Measurements from ENCODE around the gene TMEM132D. TPM values are rescaled to one million over a fixed set of nuclear protein-coding genes. Genes with fewer than 3 reads are reported as not detected.

The TMEM132D gene
- total and polyA plus RNA-seq, 5 donors from 2014 or later = not detected

- no peaks in the 10 kb centered on the region for H3K4me1 ChIP-seq (ENCODE audit: control insufficient read depth, insufficient read depth, low read length, poor library complexity, severe bottlenecking)
- no peaks in the 10 kb centered on the region for H3K36me3 ChIP-seq (ENCODE audit: control insufficient read depth, insufficient read depth, low read length)
- H3K27me3 ChIP-seq (ENCODE audit: control insufficient read depth, insufficient read depth, low read length) = no peaks in the 10 kb centered on the region
- Mint-ChIP-seq H3K27ac (no peak overlapping the region), H3K4me3 (no peak overlapping the region), H3K36me3 (no peaks in the 10 kb centered on the region), H3K4me1 (no peaks in the 10 kb centered on the region), H3K27me3 (no peaks in the 10 kb centered on the region), H3K9me3 (peaks cover 0 to 12% (median 7%) of the 10 kb centered on the region in 7 donors)
- no peak overlapping the region for H3K4me3 ChIP-seq (ENCODE audit: low read depth, low read length)
- H3K27ac ChIP-seq (ENCODE audit: insufficient read depth, low read length, poor library complexity, severe bottlenecking) = no peak overlapping the region
- no peak for DNase-seq
- H3K9me3 ChIP-seq (ENCODE audit: control insufficient read depth in 2 of 2, low read length in 2 of 2) = no peaks in the 10 kb centered on the region
- ATAC-seq (ENCODE audit: low read depth in 2 of 2) = no peak
These were observed 332.9 kb downstream of the TMEM132D start for GRCh38 chr12:129570796-129571400.

GRCh38 chr12:129566800-129567199, 337.0 kb downstream of the TMEM132D start:
- no peak overlapping the region for H3K27ac Mint-ChIP-seq
- peaks cover 2 to 19% (median 4%) of the 10 kb centered on the region in 7 donors for H3K9me3 Mint-ChIP-seq
- no peak overlapping the region for H3K27ac ChIP-seq (ENCODE audit: insufficient read depth, low read length, poor library complexity, severe bottlenecking)
- no peaks in the 10 kb centered on the region for H3K4me1 ChIP-seq (ENCODE audit: control insufficient read depth, insufficient read depth, low read length, poor library complexity, severe bottlenecking)
- H3K4me3 Mint-ChIP-seq = no peak overlapping the region
- H3K27me3 ChIP-seq (ENCODE audit: control insufficient read depth, insufficient read depth, low read length) = no peaks in the 10 kb centered on the region
- ATAC-seq (ENCODE audit: low read depth in 2 of 2) (no peak), DNase-seq (no peak)
- H3K4me3 ChIP-seq (ENCODE audit: low read depth, low read length) = no peak overlapping the region
- no peaks in the 10 kb centered on the region for H3K36me3 Mint-ChIP-seq
- H3K36me3 ChIP-seq (ENCODE audit: control insufficient read depth, insufficient read depth, low read length) = no peaks in the 10 kb centered on the region
- H3K4me1 Mint-ChIP-seq = no peaks in the 10 kb centered on the region
- no peaks in the 10 kb centered on the region for H3K27me3 Mint-ChIP-seq
- H3K9me3 ChIP-seq (ENCODE audit: control insufficient read depth in 2 of 2, low read length in 2 of 2) = no peaks in the 10 kb centered on the region

- peaks cover 0 to 11% (median 3%) of the 10 kb centered on the region in 7 donors for H3K9me3 Mint-ChIP-seq
- no peaks in the 10 kb centered on the region for H3K27me3 ChIP-seq (ENCODE audit: control insufficient read depth, insufficient read depth, low read length)
- H3K27me3 Mint-ChIP-seq = no peaks in the 10 kb centered on the region
- no peaks in the 10 kb centered on the region for H3K36me3 Mint-ChIP-seq
- no peaks in the 10 kb centered on the region for H3K9me3 ChIP-seq (ENCODE audit: control insufficient read depth in 2 of 2, low read length in 2 of 2)
- H3K4me1 ChIP-seq (ENCODE audit: control insufficient read depth, insufficient read depth, low read length, poor library complexity, severe bottlenecking) = no peaks in the 10 kb centered on the region
- no peak overlapping the region for H3K27ac ChIP-seq (ENCODE audit: insufficient read depth, low read length, poor library complexity, severe bottlenecking)
- no peak overlapping the region for H3K27ac Mint-ChIP-seq
- ATAC-seq (ENCODE audit: low read depth in 2 of 2) = no peak
- no peak overlapping the region for H3K4me3 Mint-ChIP-seq
- H3K36me3 ChIP-seq (ENCODE audit: control insufficient read depth, insufficient read depth, low read length) = no peaks in the 10 kb centered on the region
- H3K4me1 Mint-ChIP-seq = no peaks in the 10 kb centered on the region
- no peak for DNase-seq
- H3K4me3 ChIP-seq (ENCODE audit: low read depth, low read length) = no peak overlapping the region
These were observed 339.1 kb downstream of the TMEM132D start for GRCh38 chr12:129564768-129565167.

GRCh38 chr12:129563266-129563665, 340.6 kb downstream of the TMEM132D start:
- H3K36me3 Mint-ChIP-seq = no peaks in the 10 kb centered on the region
- no peak overlapping the region for H3K4me3 Mint-ChIP-seq
- H3K36me3 ChIP-seq (ENCODE audit: control insufficient read depth, insufficient read depth, low read length) = no peaks in the 10 kb centered on the region
- H3K27ac Mint-ChIP-seq = no peak overlapping the region
- H3K4me1 Mint-ChIP-seq = no peaks in the 10 kb centered on the region
- no peaks in the 10 kb centered on the region for H3K4me1 ChIP-seq (ENCODE audit: control insufficient read depth, insufficient read depth, low read length, poor library complexity, severe bottlenecking)
- ATAC-seq (ENCODE audit: low read depth in 2 of 2) (no peak), DNase-seq (no peak)
- H3K9me3 Mint-ChIP-seq = peaks cover 0 to 11% (median 3%) of the 10 kb centered on the region in 7 donors
- no peak overlapping the region for H3K4me3 ChIP-seq (ENCODE audit: low read depth, low read length)
- no peaks in the 10 kb centered on the region for H3K9me3 ChIP-seq (ENCODE audit: control insufficient read depth in 2 of 2, low read length in 2 of 2)
- H3K27ac ChIP-seq (ENCODE audit: insufficient read depth, low read length, poor library complexity, severe bottlenecking) = no peak overlapping the region
- H3K27me3 ChIP-seq (ENCODE audit: control insufficient read depth, insufficient read depth, low read length) = no peaks in the 10 kb centered on the region
- no peaks in the 10 kb centered on the region for H3K27me3 Mint-ChIP-seq

- Histone ChIP-seq H3K27me3 (ENCODE audit: control insufficient read depth, insufficient read depth, low read length) (no peaks in the 10 kb centered on the region), H3K36me3 (ENCODE audit: control insufficient read depth, insufficient read depth, low read length) (no peaks in the 10 kb centered on the region), H3K4me3 (ENCODE audit: low read depth, low read length) (no peak overlapping the region), H3K4me1 (ENCODE audit: control insufficient read depth, insufficient read depth, low read length, poor library complexity, severe bottlenecking) (no peaks in the 10 kb centered on the region), H3K27ac (ENCODE audit: insufficient read depth, low read length, poor library complexity, severe bottlenecking) (no peak overlapping the region), H3K9me3 (ENCODE audit: control insufficient read depth in 2 of 2, low read length in 2 of 2) (no peaks in the 10 kb centered on the region)
- Mint-ChIP-seq H3K27ac (no peak overlapping the region), H3K36me3 (no peaks in the 10 kb centered on the region), H3K4me3 (no peak overlapping the region), H3K9me3 (peaks cover 0 to 7% (median 4%) of the 10 kb centered on the region in 7 donors), H3K4me1 (no peaks in the 10 kb centered on the region), H3K27me3 (no peaks in the 10 kb centered on the region)
- ATAC-seq (ENCODE audit: low read depth in 2 of 2) (no peak), DNase-seq (no peak)
These were observed 342.5 kb downstream of the TMEM132D start for GRCh38 chr12:129561304-129561703.

GRCh38 chr12:129559776-129560175, 344.0 kb downstream of the TMEM132D start:
- H3K27me3 Mint-ChIP-seq = no peaks in the 10 kb centered on the region
- no peaks in the 10 kb centered on the region for H3K9me3 ChIP-seq (ENCODE audit: control insufficient read depth in 2 of 2, low read length in 2 of 2)
- H3K4me3 Mint-ChIP-seq = no peak overlapping the region
- no peaks in the 10 kb centered on the region for H3K36me3 Mint-ChIP-seq
- H3K27ac Mint-ChIP-seq = no peak overlapping the region
- DNase-seq (no peak), ATAC-seq (ENCODE audit: low read depth in 2 of 2) (no peak)
- no peak overlapping the region for H3K27ac ChIP-seq (ENCODE audit: insufficient read depth, low read length, poor library complexity, severe bottlenecking)
- H3K9me3 Mint-ChIP-seq = peaks cover 0 to 7% (median 4%) of the 10 kb centered on the region in 7 donors
- H3K4me1 Mint-ChIP-seq = no peaks in the 10 kb centered on the region
- no peaks in the 10 kb centered on the region for H3K36me3 ChIP-seq (ENCODE audit: control insufficient read depth, insufficient read depth, low read length)
- no peaks in the 10 kb centered on the region for H3K27me3 ChIP-seq (ENCODE audit: control insufficient read depth, insufficient read depth, low read length)
- no peaks in the 10 kb centered on the region for H3K4me1 ChIP-seq (ENCODE audit: control insufficient read depth, insufficient read depth, low read length, poor library complexity, severe bottlenecking)
- H3K4me3 ChIP-seq (ENCODE audit: low read depth, low read length) = no peak overlapping the region

- Histone ChIP-seq H3K27ac (ENCODE audit: insufficient read depth, low read length, poor library complexity, severe bottlenecking) (no peak overlapping the region), H3K4me1 (ENCODE audit: control insufficient read depth, insufficient read depth, low read length, poor library complexity, severe bottlenecking) (no peaks in the 10 kb centered on the region), H3K36me3 (ENCODE audit: control insufficient read depth, insufficient read depth, low read length) (no peaks in the 10 kb centered on the region), H3K4me3 (ENCODE audit: low read depth, low read length) (no peak overlapping the region), H3K9me3 (ENCODE audit: control insufficient read depth in 2 of 2, low read length in 2 of 2) (no peaks in the 10 kb centered on the region), H3K27me3 (ENCODE audit: control insufficient read depth, insufficient read depth, low read length) (no peaks in the 10 kb centered on the region)
- Mint-ChIP-seq H3K36me3 (no peaks in the 10 kb centered on the region), H3K27ac (no peak overlapping the region), H3K4me1 (no peaks in the 10 kb centered on the region), H3K9me3 (peaks cover under 1 to 11% (median 4%) of the 10 kb centered on the region in 7 donors), H3K4me3 (no peak overlapping the region), H3K27me3 (no peaks in the 10 kb centered on the region)
- ATAC-seq (ENCODE audit: low read depth in 2 of 2) = no peak
- no peak for DNase-seq
These were observed 345.8 kb downstream of the TMEM132D start for GRCh38 chr12:129558036-129558435.

- Mint-ChIP-seq H3K27ac (no peak overlapping the region), H3K27me3 (no peaks in the 10 kb centered on the region), H3K4me3 (no peak overlapping the region), H3K9me3 (peaks cover 2 to 17% (median 9%) of the 10 kb centered on the region in 7 donors), H3K4me1 (peaks cover 0 to 4% (median 0%) of the 10 kb centered on the region in 4 donors), H3K36me3 (no peaks in the 10 kb centered on the region)
- no peaks in the 10 kb centered on the region for H3K27me3 ChIP-seq (ENCODE audit: control insufficient read depth, insufficient read depth, low read length)
- no peaks in the 10 kb centered on the region for H3K36me3 ChIP-seq (ENCODE audit: control insufficient read depth, insufficient read depth, low read length)
- no peak overlapping the region for H3K27ac ChIP-seq (ENCODE audit: insufficient read depth, low read length, poor library complexity, severe bottlenecking)
- ATAC-seq (ENCODE audit: low read depth in 2 of 2) (no peak), DNase-seq (no peak)
- no peaks in the 10 kb centered on the region for H3K9me3 ChIP-seq (ENCODE audit: control insufficient read depth in 2 of 2, low read length in 2 of 2)
- no peak overlapping the region for H3K4me3 ChIP-seq (ENCODE audit: low read depth, low read length)
- no peaks in the 10 kb centered on the region for H3K4me1 ChIP-seq (ENCODE audit: control insufficient read depth, insufficient read depth, low read length, poor library complexity, severe bottlenecking)
These were observed 347.7 kb downstream of the TMEM132D start for GRCh38 chr12:129556082-129556481.
